NCI-H2171 (cell line): ENCODE data around the gene ZFP3.
A peak's percentile ranks its signal among the peaks of the same experiment; 100 is the strongest.
"Not testable (repeated sequence)": the region's sequence is repeated elsewhere in the genome, so short reads cannot be mapped to it uniquely, and the experiment has no call there.

Source experiments
- DNase-seq: peaks from one replicate; lab custom pipeline; 2025; lab: John Stamatoyannopoulos, UW

ZFP3 gene

DNA sequence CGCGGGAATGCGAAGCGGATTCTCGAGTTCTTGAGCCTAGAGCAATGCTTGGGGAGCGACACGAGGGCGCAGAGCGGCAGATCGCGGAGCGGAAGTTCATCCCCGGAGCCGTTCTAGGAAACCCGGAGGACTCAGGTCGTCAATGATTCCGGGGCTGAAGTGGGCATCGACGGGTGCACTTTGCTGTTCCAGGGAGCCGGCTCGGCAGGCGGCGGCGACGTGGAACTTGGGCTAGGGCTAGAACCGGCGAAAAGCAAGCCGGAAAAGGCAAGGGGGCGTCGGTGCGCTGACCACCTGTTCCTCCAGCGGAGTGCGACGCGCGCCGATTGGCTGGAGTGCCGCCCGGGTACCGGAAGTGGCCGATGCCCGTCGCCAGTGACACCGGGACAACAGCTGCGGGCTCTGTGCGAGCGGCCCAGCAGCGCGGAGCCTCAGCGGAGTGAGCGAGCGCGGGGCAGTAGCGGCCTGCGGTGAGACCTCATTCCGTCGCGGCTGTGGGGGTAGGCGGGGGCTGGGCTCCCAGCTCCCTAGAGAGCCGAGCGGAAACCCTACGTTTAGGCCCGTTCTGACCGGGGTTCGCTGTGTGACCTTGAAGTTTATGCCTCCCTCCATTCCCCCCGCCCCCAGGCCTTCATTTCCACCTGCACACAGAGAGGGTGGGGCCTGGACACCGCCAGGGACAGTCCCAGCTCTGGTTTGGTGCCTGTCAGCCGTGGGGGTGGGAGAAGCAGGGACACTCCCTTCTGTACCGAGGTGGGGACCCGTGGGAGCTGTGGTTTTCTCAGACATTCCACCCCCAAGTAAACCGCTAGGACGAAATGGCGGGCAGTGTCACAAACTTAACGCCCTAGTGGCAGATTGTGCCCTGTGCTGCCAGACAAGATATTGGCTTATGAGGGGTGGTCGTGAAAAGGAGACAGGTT is at the start of gene ZFP3:
TSS of gene ZFP3 (plus strand) at position 362 of the 923 bp plus-strand sequence. CDS start 13,038 bp downstream, outside the sequence.
- DNase-seq: peak; percentile 86

- not testable (repeated sequence) for DNase-seq
Observed at GRCh38 chr17:5030168-5030567, 48.1 kb upstream of the ZFP3 start.

GRCh38 chr17:5031365-5032082 is 46.7 kb upstream of the ZFP3 start:
- peak; percentile 78 for DNase-seq

DNA sequence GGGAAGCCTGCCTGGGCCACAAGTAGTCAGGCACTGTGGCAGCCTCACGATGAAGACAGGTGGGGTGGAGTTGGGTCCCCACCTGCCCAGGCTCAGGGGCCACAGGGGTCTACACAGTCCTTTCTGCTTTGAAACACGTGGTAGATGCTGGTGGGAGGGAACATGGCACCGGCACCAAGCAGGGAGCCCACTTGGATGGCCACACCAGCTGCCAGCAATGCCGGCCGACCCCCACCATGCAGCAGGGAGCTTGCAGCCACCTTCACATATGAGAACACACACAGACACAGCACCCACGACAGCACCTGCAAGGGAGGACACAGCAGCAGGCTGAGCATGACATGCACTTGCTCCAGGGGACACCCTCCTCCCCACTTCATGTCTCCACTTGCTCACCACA is 45.4 kb upstream of the ZFP3 start:
- no peak for DNase-seq

GRCh38 chr17:5033352-5034015 is 44.8 kb upstream of the ZFP3 start:
- DNase-seq: no peak

DNA sequence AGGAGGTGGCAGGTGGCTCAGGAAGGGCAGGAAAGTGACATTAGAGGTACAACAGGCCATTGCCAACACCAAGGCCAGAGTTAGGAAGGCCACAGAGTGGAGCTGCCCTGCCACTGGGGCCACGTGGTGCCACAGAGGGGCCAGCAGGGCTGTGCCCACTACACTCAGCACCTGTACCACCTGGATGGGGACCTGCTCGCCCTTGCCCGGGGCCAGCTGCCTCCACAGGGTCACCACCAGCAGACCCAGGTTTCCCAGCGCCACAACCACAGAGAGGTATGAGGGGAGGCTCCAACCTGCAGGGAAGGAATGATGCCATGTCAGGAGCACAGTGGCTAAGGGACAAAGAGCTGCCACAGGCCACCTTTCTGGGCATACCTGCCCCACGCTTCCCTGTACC is 44.2 kb upstream of the ZFP3 start:
- no peak for DNase-seq

DNA sequence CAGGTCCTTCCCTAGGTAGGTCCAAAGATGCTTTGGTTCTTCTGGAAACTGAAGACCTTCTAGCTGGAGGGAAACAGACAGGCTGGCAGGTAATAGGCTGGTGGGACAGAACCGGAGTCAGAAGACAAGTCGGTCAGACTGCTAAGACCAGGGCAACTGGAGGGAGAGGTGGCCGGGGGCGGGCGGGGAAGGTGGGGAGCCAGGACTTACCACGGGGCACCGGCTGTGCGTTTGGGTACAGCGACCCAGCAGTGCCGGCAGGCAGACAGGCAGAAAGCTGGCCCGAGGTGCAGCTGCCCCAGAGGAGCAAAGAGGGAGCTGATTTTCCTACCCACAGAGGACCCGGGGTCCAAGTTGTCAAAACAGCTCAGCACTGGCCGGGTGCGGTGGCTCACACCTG is 43.6 kb upstream of the ZFP3 start:
- no peak for DNase-seq

- no peak for DNase-seq
Observed at GRCh38 chr17:5035315-5035714, 43.0 kb upstream of the ZFP3 start, which contains the start of gene SLC52A1. SLC52A1 (minus strand) TSS chr17:5035426; CDS start chr17:5034606, 820 bp downstream.

GRCh38 chr17:5042157-5043022 is 35.9 kb upstream of the ZFP3 start:
- no peak for DNase-seq

- DNase-seq: no peak
Observed at GRCh38 chr17:5043524-5043923, 34.7 kb upstream of the ZFP3 start.

DNA sequence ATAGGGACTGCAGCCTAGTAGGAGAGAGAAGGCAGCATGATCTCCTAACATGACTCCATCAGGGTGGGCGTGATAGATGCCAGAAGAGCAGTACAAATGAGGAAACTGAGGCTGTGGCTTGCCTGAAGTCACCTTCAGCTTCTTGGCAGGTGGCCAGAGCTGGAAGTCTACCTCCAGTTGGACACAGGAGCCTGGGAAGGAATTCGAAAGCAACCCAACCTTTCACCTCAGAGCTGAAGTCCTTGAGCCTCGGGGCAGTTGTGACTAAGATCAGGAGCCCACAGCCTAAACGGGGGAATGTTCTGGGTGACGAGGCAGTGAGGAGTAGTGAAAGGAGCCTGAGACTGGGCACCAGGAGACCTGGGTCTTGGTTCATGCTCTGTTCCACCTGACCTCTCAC is 33.6 kb upstream of the ZFP3 start:
- DNase-seq: no peak

DNA sequence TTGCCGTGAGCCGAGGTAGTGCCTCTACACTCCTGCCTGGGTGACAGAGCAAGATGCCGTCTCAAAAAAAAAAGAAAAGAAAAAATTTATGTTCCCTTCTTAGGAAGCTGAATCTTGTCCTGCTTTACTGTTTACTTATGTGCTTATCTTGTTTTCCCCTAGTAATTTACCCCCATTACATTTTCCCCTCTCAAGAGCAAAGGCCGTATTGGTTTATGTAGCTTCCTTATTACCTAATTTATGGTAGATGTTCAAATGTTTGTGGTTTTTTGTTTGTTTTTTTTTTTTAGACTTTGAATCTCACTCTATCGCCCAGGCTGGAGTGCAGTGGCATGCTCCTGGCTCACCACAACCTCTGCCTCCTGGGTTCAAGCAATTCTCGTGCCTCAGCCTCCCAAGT is 32.8 kb upstream of the ZFP3 start:
- no peak for DNase-seq

- DNase-seq: no peak
Observed at GRCh38 chr17:5047446-5047845, 30.8 kb upstream of the ZFP3 start.

DNA sequence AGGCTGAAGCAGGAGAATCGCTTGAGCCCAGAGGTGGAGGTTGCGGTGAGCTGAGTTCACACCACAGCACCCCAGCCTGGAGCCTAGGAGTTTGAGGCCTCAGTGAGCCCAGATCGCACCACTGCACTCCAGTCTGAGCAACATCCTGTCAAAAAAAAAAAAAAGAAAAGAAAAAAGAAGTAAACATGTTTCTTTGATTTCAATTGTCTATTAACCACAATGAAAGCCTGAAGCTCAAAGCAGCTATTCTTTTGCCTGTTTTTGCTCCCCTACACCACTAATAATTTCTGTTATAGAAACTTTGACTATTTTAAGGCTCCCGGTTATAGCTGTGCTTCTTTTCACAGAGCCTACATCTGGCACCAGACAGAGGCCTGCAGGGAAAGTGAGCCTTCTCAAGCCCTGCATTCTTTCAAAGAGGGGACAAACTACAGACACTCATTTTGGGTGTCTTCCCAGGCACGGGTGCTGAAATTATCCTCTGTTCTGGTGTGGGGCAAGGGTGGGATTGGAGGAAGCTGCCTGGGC is 28.9 kb upstream of the ZFP3 start:
- DNase-seq: no peak

- no peak for DNase-seq
Observed at GRCh38 chr17:5050278-5050677, 28.0 kb upstream of the ZFP3 start.

DNA sequence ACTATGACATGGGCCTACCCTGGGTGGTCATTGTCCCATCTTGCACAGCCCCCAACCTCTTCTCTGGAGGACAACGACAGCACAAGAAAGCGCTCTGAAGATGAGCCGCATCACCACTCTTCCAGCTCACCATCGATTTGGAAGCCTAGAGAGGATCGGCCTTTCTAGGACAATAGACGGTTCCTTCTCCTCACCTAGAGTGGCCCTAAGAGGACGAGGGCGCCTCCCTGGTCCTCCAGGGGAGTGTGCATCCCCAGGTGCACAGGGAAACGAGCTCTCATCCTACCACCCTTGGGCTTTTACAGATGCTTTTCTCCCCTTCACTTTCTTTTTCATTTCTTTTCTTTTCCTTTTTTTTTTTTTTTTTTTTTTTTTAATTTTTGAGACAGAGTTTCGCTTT is 22.7 kb upstream of the ZFP3 start:
- DNase-seq: no peak

DNA sequence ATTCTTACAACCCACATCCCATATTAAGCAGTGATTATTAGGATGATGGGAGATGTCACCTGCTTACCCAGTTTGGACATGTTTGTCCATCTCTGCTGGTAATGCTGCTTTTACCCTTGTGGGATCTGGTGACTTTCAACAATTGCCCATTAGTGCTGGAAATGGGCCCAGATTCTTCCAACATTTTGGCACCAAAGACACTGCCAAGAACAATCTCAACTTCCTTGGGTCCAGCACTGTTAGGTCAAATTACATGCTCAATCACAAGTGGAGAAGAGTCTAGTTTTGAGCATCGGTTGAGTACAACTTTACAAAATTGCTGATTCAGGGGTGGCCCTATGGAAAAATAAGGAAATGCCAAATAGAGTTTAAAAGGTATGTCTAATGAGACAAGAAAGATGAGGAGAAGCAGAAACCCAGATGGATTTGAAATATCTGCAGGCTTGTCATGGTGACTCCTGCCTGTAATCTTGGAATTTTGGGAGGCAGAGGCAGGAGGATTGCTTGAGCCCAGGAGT is 13.0 kb upstream of the ZFP3 start:
- DNase-seq: no peak

GRCh38 chr17:5068236-5068635 is 10.0 kb upstream of the ZFP3 start:
- DNase-seq: no peak

- DNase-seq: no peak
Observed at GRCh38 chr17:5069724-5070123, 8.5 kb upstream of the ZFP3 start.

GRCh38 chr17:5075472-5075871 is 2.8 kb upstream of the ZFP3 start:
- not testable (repeated sequence) for DNase-seq

- DNase-seq: not testable (repeated sequence)
Observed at GRCh38 chr17:5077275-5077674, 992 bp upstream of the ZFP3 start.
